GM12878 (cell line): Measurements from ENCODE around the gene RFFL. TPM values are rescaled to one million over a fixed set of nuclear protein-coding genes. Genes with fewer than 3 reads are reported as not detected.

Experiments used
- ATAC-seq: fragments of 200-7000 bp; cut with Tn5 transposase; 3 replicates; pipeline ENCODE4 v1.9.1; 2020; ENCODE audit warnings: mild to moderate bottlenecking, moderate library complexity
- BruUV-seq: library from RNA; stranded (reverse); fragments of 400-500 nt; replicated peaks from 2 replicates; lab custom pipeline; 2021; lab: Mats Ljungman, UMichigan
- CTCF ChIA-PET: fragments of 300-600 bp; sonication (Branson Sonifier 250); formaldehyde crosslinking; extraction: SDS; loops from one replicate; lab custom pipeline; 2021; ENCODE audit warnings: inconsistent platforms; lab: Yijun Ruan, JAX
- POLR2A ChIA-PET: fragments of 350-600 bp; formaldehyde crosslinking; extraction: SDS; loops from one replicate; lab custom pipeline; 2021; ENCODE audit warnings: inconsistent platforms; lab: Charles Lee
- RAD21 ChIA-PET: fragments of 300-600 bp; sonication (Branson Sonifier 250); formaldehyde crosslinking; loops from one replicate; lab custom pipeline; 2023; ENCODE audit warnings: antibody characterized with exemption; ENCODE audit not compliant: unreplicated experiment; lab: Charles Lee
- SMC1A ChIA-PET: fragments of 300-600 bp; sonication (Branson Sonifier 250); formaldehyde crosslinking; loops from one replicate; lab custom pipeline; 2023; ENCODE audit not compliant: unreplicated experiment, uncharacterized antibody; lab: Charles Lee
- DNase-seq: peaks from one replicate; pipeline ENCODE4 v3.0.0-alpha.2; 2011; ENCODE audit warnings: low read depth, low spot score
- FAIRE-seq: peaks from 3 replicates; lab custom pipeline; 2011; peaks lifted over from hg19 to GRCh38; lab: Jason Lieb, UNC
- H2AFZ ChIP-seq: 2 replicates; pipeline ENCODE4 v1.6.0; 2011; ENCODE audit warnings: low read depth, low read length, control low read depth; ENCODE audit not compliant: control insufficient read depth
- H3K27ac ChIP-seq: 2 replicates; pipeline ENCODE4 v1.5.1; 2011; ENCODE audit warnings: control low read depth; ENCODE audit not compliant: control insufficient read depth, insufficient read depth
- H3K27me3 ChIP-seq, 2 experiments: replicated peaks in 1 of 2; 2 replicates each; pipeline versions ENCODE4 v1.6.0 to v1.6.1; 2011; ENCODE audit warnings: low read length in 1 of 2; ENCODE audit not compliant: control insufficient read depth in 2 of 2, insufficient read depth in 2 of 2
- H3K36me3 ChIP-seq, 2 experiments: 2 replicates each; pipeline ENCODE4 v1.5.1; 2011; ENCODE audit warnings: low read length in 1 of 2; ENCODE audit not compliant: control insufficient read depth in 2 of 2, insufficient read depth in 2 of 2
- H3K4me1 ChIP-seq: 2 replicates; pipeline ENCODE4 v1.6.1; 2011; ENCODE audit warnings: mild to moderate bottlenecking, low read length, moderate library complexity, mixed read lengths; ENCODE audit not compliant: control insufficient read depth, insufficient read depth
- H3K4me2 ChIP-seq: 2 replicates; pipeline ENCODE4 v1.6.0; 2011; ENCODE audit warnings: control low read depth; ENCODE audit not compliant: control insufficient read depth, insufficient read depth
- H3K4me3 ChIP-seq: fragments of 200-600 bp; sonication (generic); 2 replicates; pipeline ENCODE4 v1.5.1; 2016
- H3K79me2 ChIP-seq: 2 replicates; pipeline ENCODE4 v1.6.0; 2011; ENCODE audit warnings: low read length; ENCODE audit not compliant: control insufficient read depth, insufficient read depth
- H3K9ac ChIP-seq: 2 replicates; pipeline ENCODE4 v1.8.0; 2011; ENCODE audit warnings: low read length, control low read depth, mixed read lengths; ENCODE audit not compliant: control insufficient read depth, insufficient read depth
- H3K9me3 ChIP-seq: replicated peaks from 3 replicates; pipeline ENCODE4 v1.5.1; 2011; ENCODE audit warnings: mild to moderate bottlenecking, low read length; ENCODE audit not compliant: control insufficient read depth, insufficient read depth
- H4K20me1 ChIP-seq: 2 replicates; pipeline ENCODE4 v1.6.0; 2011; ENCODE audit not compliant: control insufficient read depth, insufficient read depth
- BACH1 ChIP-seq: fragments of 450-650 bp; IDR thresholded peaks from 2 replicates; pipeline ENCODE4 v1.6.1; 2017; ENCODE audit warnings: mild to moderate bottlenecking, borderline replicate concordance
- CHD1 ChIP-seq: IDR thresholded peaks from 2 replicates; pipeline ENCODE4 v1.6.1; 2012; ENCODE audit warnings: low read depth, low read length, improper control_type of control experiment
- CHD4 ChIP-seq: fragments of 200-600 bp; sonication (generic); IDR thresholded peaks from 2 replicates; pipeline ENCODE4 v1.6.1; 2016; ENCODE audit warnings: mild to moderate bottlenecking
- IKZF1 ChIP-seq: fragments of 450-650 bp; conservative IDR thresholded peaks from 2 replicates; pipeline ENCODE4 v1.6.1; 2017; ENCODE audit warnings: antibody characterized with exemption, mild to moderate bottlenecking
- NBN ChIP-seq: fragments of 450-650 bp; IDR thresholded peaks from 2 replicates; pipeline ENCODE4 v1.6.1; 2016
- TARDBP ChIP-seq: IDR thresholded peaks from 2 replicates; pipeline ENCODE4 v1.6.1; 2016; ENCODE audit warnings: borderline replicate concordance
- ZNF592 ChIP-seq: fragments of 450-650 bp; IDR thresholded peaks from 2 replicates; pipeline ENCODE4 v1.6.1; 2017; ENCODE audit warnings: mild to moderate bottlenecking, moderate library complexity
- WGBS: methylation state at CpG from one replicate; pipeline ENCODE4 v1.1.6; 2016; ENCODE audit warnings: low lambda C conversion rate; ENCODE audit not compliant: insufficient replicate concordance, insufficient coverage; ENCODE audit errors: missing lambda C conversion rate; 5-methylcytosine and 5-hydroxymethylcytosine counted together
- in situ Hi-C: fragments of 300-500 bp; cut with MboI; formaldehyde crosslinking; loops from 9 replicates; pipeline ENCODE4 v1.14.3; 2018; ENCODE audit warnings: mixed read lengths
- intact Hi-C: fragments of 100-400 bp; cut with micrococcal nuclease; formaldehyde crosslinking; loops from one replicate; pipeline ENCODE4 v1.14.2; 2022; ENCODE audit not compliant: unreplicated experiment
- polyA plus RNA-seq, 11 experiments: library from polyadenylated mRNA; depleted of rRNA in 4 of 11; unstranded in 6 of 11; stranded (reverse) in 5 of 11; fragments of >200 nt; fragmentation: Nextera tagmentation in 4 of 11; fragmentation: Illumina TruSeq in 1 of 11; extraction: Ambion mirVana in 4 of 11; extraction: Trizol in 1 of 11; gene quantifications; 1 replicate in 1 of 11; 2 replicates in 10 of 11; pipeline versions ENCODE4 v1.2.1 to v1.2.3, GENCODE V29; 2011 to 2016; ENCODE audit warnings: inconsistent platforms in 2 of 11, missing spikeins in 2 of 11, low read depth in 1 of 11
- total RNA-seq, 4 experiments: library from RNA; depleted of rRNA in 3 of 4; stranded (reverse); fragments of >200 nt in 3 of 4; fragmentation: Illumina TruSeq in 1 of 4; extraction: Trizol in 1 of 4; gene quantifications; 2 replicates each; pipeline versions ENCODE4 v1.2.1 to v1.2.3, GENCODE V29; 2013 to 2021

RFFL gene
- total and polyA plus RNA-seq, 10 of the 15 experiments (the other 5 are each of a cell fraction or from before 2014, with no cell fraction given), result 4.7 to 56.1 (median 26.9) TPM

- peak; percentile 5; the same call in 1 of the 2 replicates for TF ChIP-seq ZNF592
- TF ChIP-seq IKZF1, result 0 out of 2 replicates have a peak, but pooled peaks have one; percentile 19
- no peak for TF ChIP-seq CHD4
Measured at GRCh38 chr17:35068249-35068648, 4.7 kb upstream of the RFFL start (continued).

- Histone ChIP-seq H3K4me2 (peak overlapping the region; percentile 39; the same call in 1 of the 2 replicates), H3K4me3 (no peak overlapping the region; the same call in 1 of the 2 replicates), H3K27ac (peak overlapping the region; percentile 56; the same call in 1 of the 2 replicates), H3K27me3 (no peaks in the 10 kb centered on the region), H3K79me2 (peaks cover 57% of the 10 kb centered on the region), H3K36me3 (peaks cover 0 to under 1% of the 10 kb centered on the region in 2 experiments; a peak in 1 of 4 replicates), H2AFZ (no peak overlapping the region), H4K20me1 (no peaks in the 10 kb centered on the region), H3K9ac (no peak overlapping the region), H3K9me3 (no peaks in the 10 kb centered on the region), H3K4me1 (peaks cover 33% of the 10 kb centered on the region)
- no TSS peak for BruUV-seq
- CTCF ChIA-PET, result interaction anchor here (0.6 to 4.7 kb wide), 12 partner anchors 8 to 174 kb away, joined by 3 to 25 read pairs (median 14); partner anchors contain the start of gene RAD51D
- WGBS, result 67% methylated on average over 4 of the region's 4 CpGs
- no peak for DNase-seq
- RAD21 ChIA-PET, result interaction anchor here (2.2 to 22.2 kb wide), 5 partner anchors 9 to 53 kb away, joined by 6 to 452 read pairs (median 53); partner anchors contain the start of gene RAD51D
- POLR2A ChIA-PET, result interaction anchor here (1.0 to 10.6 kb wide), 7 partner anchors 9 to 34 kb away, joined by 4 to 115 read pairs (median 24); no protein-coding TSS in a partner anchor
- TF ChIP-seq TARDBP (no peak), NBN (no peak), BACH1 (no peak), CHD1 (no peak)
- ATAC-seq, result no peak
- no peak for FAIRE-seq
- in situ Hi-C loops (no loop called here), intact Hi-C loops (no loop called here)
- SMC1A ChIA-PET, result interaction anchor here (1.0 to 20.5 kb wide), 12 partner anchors 8 to 79 kb away, joined by 3 to 534 read pairs (median 3); no protein-coding TSS in a partner anchor
Measured at GRCh38 chr17:35065880-35066279, 2.4 kb upstream of the RFFL start.
